22Rv1 (cell line): ENCODE measurements around the gene TMEM30A.

Source experiments
- ZFX ChIP-seq: fragments of 450-650 bp; IDR thresholded peaks from 2 replicates; pipeline ENCODE4 v1.6.1; 2017; ENCODE audit warnings: antibody characterized with exemption, borderline replicate concordance
- TF ChIP-seq, protein P1 (sequence below): fragments of 450-650 bp; IDR thresholded peaks from 2 replicates; pipeline ENCODE4 v1.5.1; 2017; ENCODE audit warnings: mild to moderate bottlenecking

DNA sequence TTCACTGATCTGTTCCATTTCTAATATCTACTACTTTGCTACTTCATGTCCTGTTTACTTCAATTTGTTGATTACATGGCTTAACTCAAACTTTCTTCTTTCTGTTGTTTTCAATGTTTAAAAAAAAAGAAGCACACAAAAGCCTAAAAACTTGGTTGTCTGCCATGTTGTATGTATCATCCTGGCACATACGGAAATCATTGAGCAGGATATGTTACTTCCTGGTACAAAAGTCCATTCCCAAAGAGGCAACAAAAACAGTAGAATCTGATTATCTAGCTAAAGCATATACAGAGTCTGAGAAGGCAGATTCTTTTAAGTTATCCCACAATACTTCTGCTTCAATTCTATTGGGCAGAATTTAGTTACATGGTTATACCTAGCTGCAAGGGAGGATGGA is 64.2 kb downstream of the TMEM30A start:
- TF ChIP-seq, protein P1, sequence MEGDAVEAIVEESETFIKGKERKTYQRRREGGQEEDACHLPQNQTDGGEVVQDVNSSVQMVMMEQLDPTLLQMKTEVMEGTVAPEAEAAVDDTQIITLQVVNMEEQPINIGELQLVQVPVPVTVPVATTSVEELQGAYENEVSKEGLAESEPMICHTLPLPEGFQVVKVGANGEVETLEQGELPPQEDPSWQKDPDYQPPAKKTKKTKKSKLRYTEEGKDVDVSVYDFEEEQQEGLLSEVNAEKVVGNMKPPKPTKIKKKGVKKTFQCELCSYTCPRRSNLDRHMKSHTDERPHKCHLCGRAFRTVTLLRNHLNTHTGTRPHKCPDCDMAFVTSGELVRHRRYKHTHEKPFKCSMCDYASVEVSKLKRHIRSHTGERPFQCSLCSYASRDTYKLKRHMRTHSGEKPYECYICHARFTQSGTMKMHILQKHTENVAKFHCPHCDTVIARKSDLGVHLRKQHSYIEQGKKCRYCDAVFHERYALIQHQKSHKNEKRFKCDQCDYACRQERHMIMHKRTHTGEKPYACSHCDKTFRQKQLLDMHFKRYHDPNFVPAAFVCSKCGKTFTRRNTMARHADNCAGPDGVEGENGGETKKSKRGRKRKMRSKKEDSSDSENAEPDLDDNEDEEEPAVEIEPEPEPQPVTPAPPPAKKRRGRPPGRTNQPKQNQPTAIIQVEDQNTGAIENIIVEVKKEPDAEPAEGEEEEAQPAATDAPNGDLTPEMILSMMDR, result no peak
- TF ChIP-seq ZFX, result no peak
